HepG2 (cell line): ENCODE data around the gene NF2. TPM values are rescaled to one million over a fixed set of nuclear protein-coding genes. Genes with fewer than 3 reads are reported as not detected.

Experiments used
- ATAC-seq: fragments of 200-7000 bp; cut with Tn5 transposase; 3 replicates; pipeline ENCODE4 v1.9.1; 2020; ENCODE audit warnings: mild to moderate bottlenecking, moderate library complexity
- BruUV-seq: library from RNA; stranded (reverse); fragments of 400-500 nt; replicated peaks from 2 replicates; lab custom pipeline; 2021; lab: Mats Ljungman, UMichigan
- CTCF ChIA-PET: fragments of 300-600 bp; formaldehyde crosslinking; extraction: SDS; loops from one replicate; lab custom pipeline; 2021; ENCODE audit warnings: low total read pairs, inconsistent platforms, low intra/inter-chr PET ratio; lab: Yijun Ruan, JAX
- POLR2A ChIA-PET: fragments of 350-600 bp; sonication (Branson Sonifier 250); formaldehyde crosslinking; loops from one replicate; lab custom pipeline; 2020; ENCODE audit warnings: antibody characterized with exemption, inconsistent platforms; lab: Yijun Ruan, JAX
- DNase-seq: peaks from one replicate; pipeline ENCODE4 v3.0.0-alpha.2; 2015; ENCODE audit warnings: low spot score
- FAIRE-seq: peaks from 3 replicates; lab custom pipeline; 2011; peaks lifted over from hg19 to GRCh38; lab: Jason Lieb, UNC
- H2AFZ ChIP-seq: one replicate; pipeline ENCODE4 v1.6.1; 2011; ENCODE audit warnings: low read length, inconsistent platforms
- H3K27ac ChIP-seq: fragments of 300-600 bp; 3 replicates; pipeline ENCODE4 v1.8.0; 2011; ENCODE audit warnings: mixed run types, mild to moderate bottlenecking, mixed read lengths, low read length, inconsistent platforms; ENCODE audit not compliant: insufficient read depth; ENCODE audit errors: extremely low read length
- H3K27me3 ChIP-seq, 2 experiments: fragments of 200-600 bp in 1 of 2; 2 replicates in 1 of 2; 3 replicates in 1 of 2; pipeline versions ENCODE4 v1.6.0 to v1.8.0; 2011; ENCODE audit warnings: low read length in 2 of 2, mild to moderate bottlenecking in 2 of 2, moderate library complexity in 2 of 2, inconsistent platforms in 1 of 2; ENCODE audit not compliant: insufficient read depth in 2 of 2, control insufficient read depth in 1 of 2
- H3K36me3 ChIP-seq, 2 experiments: fragments of 200-600 bp in 1 of 2; replicated peaks in 1 of 2; 2 replicates in 1 of 2; 3 replicates in 1 of 2; pipeline versions ENCODE4 v1.5.1 to v1.8.0; 2011; ENCODE audit warnings: low read length in 2 of 2, inconsistent platforms in 1 of 2; ENCODE audit not compliant: insufficient read depth in 2 of 2, control insufficient read depth in 1 of 2
- H3K4me1 ChIP-seq: 2 replicates; pipeline ENCODE4 v1.5.1; 2012; ENCODE audit warnings: low read length, inconsistent platforms; ENCODE audit not compliant: insufficient read depth
- H3K4me2 ChIP-seq: 2 replicates; pipeline ENCODE4 v1.6.0; 2011; ENCODE audit warnings: low read depth, low read length, inconsistent platforms
- H3K4me3 ChIP-seq, 3 experiments: fragments of 200-600 bp in 1 of 3; sonication (generic), shearing (Covaris generic) in 1 of 3; replicated peaks in 1 of 3; 2 replicates each; pipeline ENCODE4 v1.5.1; 2011 to 2016; ENCODE audit warnings: low read length in 3 of 3, inconsistent platforms in 2 of 3, low read depth in 2 of 3, mild to moderate bottlenecking in 2 of 3, control low read depth in 1 of 3, mixed read lengths in 1 of 3; ENCODE audit not compliant: insufficient read depth in 1 of 3
- H3K79me2 ChIP-seq: one replicate; pipeline ENCODE4 v1.6.1; 2011; ENCODE audit warnings: low read length, inconsistent platforms; ENCODE audit not compliant: insufficient read depth
- H3K9ac ChIP-seq: 2 replicates; pipeline ENCODE4 v1.6.0; 2011; ENCODE audit warnings: mild to moderate bottlenecking, low read depth, low read length, inconsistent platforms; ENCODE audit not compliant: insufficient read depth
- H3K9me3 ChIP-seq: 2 replicates; pipeline ENCODE4 v1.5.1; 2012; ENCODE audit warnings: mild to moderate bottlenecking, low read length
- H4K20me1 ChIP-seq: 2 replicates; pipeline ENCODE4 v1.6.0; 2011; ENCODE audit warnings: inconsistent platforms, mild to moderate bottlenecking, low read length, moderate library complexity; ENCODE audit not compliant: insufficient read depth
- AHDC1 ChIP-seq: sonication (generic); formaldehyde crosslinking; IDR thresholded peaks from 2 replicates; pipeline ENCODE4 v1.5.1; 2020; ENCODE audit warnings: mild to moderate bottlenecking, missing genetic modification reagents, borderline replicate concordance
- ARID5B ChIP-seq: IDR thresholded peaks from 2 replicates; pipeline ENCODE4 v1.4.0; 2020; ENCODE audit warnings: mild to moderate bottlenecking, missing genetic modification reagents
- ARNT ChIP-seq: fragments of 450-650 bp; IDR thresholded peaks from 2 replicates; pipeline ENCODE4 v1.6.1; 2017
- ESRRA ChIP-seq: sonication (generic); formaldehyde crosslinking; IDR thresholded peaks from 2 replicates; pipeline ENCODE4 v1.5.1; 2020; ENCODE audit warnings: mild to moderate bottlenecking, low read depth, missing genetic modification reagents
- KMT2A ChIP-seq: sonication (generic); formaldehyde crosslinking; IDR thresholded peaks from 2 replicates; pipeline ENCODE4 v1.4.0; 2020; ENCODE audit warnings: missing genetic modification reagents
- SMARCC2 ChIP-seq: fragments of 450-650 bp; IDR thresholded peaks from 2 replicates; pipeline ENCODE4 v1.6.1; 2017; ENCODE audit warnings: antibody characterized with exemption, mild to moderate bottlenecking
- TMF1 ChIP-seq: sonication (generic); formaldehyde crosslinking; IDR thresholded peaks from 2 replicates; pipeline ENCODE4 v1.8.1; 2022; ENCODE audit warnings: low read depth, missing genetic modification reagents
- ZFP36 ChIP-seq: fragments of 150-350 bp; IDR thresholded peaks from 2 replicates; pipeline ENCODE4 v1.6.1; 2018; ENCODE audit warnings: borderline replicate concordance, low read length, low read depth; ENCODE audit not compliant: partially characterized antibody
- ZNF230 ChIP-seq: sonication (generic); formaldehyde crosslinking; IDR thresholded peaks from 2 replicates; pipeline ENCODE4 v1.4.0; 2020; ENCODE audit warnings: mild to moderate bottlenecking, missing genetic modification reagents
- ZNF232 ChIP-seq: sonication (generic); formaldehyde crosslinking; IDR thresholded peaks from 2 replicates; pipeline ENCODE4 v1.4.0; 2020; ENCODE audit warnings: missing genetic modification reagents, borderline replicate concordance
- ZNF264 ChIP-seq: sonication (generic); formaldehyde crosslinking; IDR thresholded peaks from 2 replicates; pipeline ENCODE4 v1.4.0; 2020; ENCODE audit warnings: missing genetic modification reagents
- WGBS: methylation state at CpG from one replicate; pipeline ENCODE4 v1.1.6; 2017; ENCODE audit warnings: low lambda C conversion rate; 5-methylcytosine and 5-hydroxymethylcytosine counted together
- in situ Hi-C: cut with HindIII; loops from 2 replicates; pipeline ENCODE4 v1.10.0; 2017; ENCODE audit warnings: low pct_unique_long_range_greater_than_20kb; ENCODE audit not compliant: extremely low pct_ligation_motif_present
- intact Hi-C: fragments of 100-400 bp; cut with micrococcal nuclease; formaldehyde crosslinking; loops from one replicate; pipeline ENCODE4 v1.10.0; 2022; ENCODE audit not compliant: unreplicated experiment
- polyA plus RNA-seq, 8 experiments: library from polyadenylated mRNA; depleted of rRNA in 3 of 8; stranded (reverse) in 7 of 8; unstranded in 1 of 8; fragments of >200 nt; fragmentation: Illumina TruSeq in 4 of 8; extraction: Trizol in 4 of 8; gene quantifications; 2 replicates each; pipeline versions ENCODE4 v1.2.1 to v1.2.3, GENCODE V29; 2011 to 2016; ENCODE audit warnings: low read depth in 4 of 8, missing spikeins in 1 of 8, mixed read lengths in 1 of 8; ENCODE audit not compliant: insufficient read depth in 1 of 8
- total RNA-seq, 5 experiments: library from RNA; depleted of rRNA; stranded (reverse); fragments of >200 nt; fragmentation: Illumina TruSeq; extraction: Trizol; gene quantifications; 2 replicates each; pipeline ENCODE4 v1.2.3, GENCODE V29; 2016; ENCODE audit warnings: low read depth in 1 of 5

Gene NF2
- total and polyA plus RNA-seq, 2 of the 13 experiments (the other 11 are each of a cell fraction or from before 2014, with no cell fraction given): 9.3 to 33.3 TPM

GRCh38 chr22:29690476-29690875 is 87.0 kb downstream of the NF2 start:
- H2AFZ ChIP-seq: no peak overlapping the region
- H3K9ac ChIP-seq: no peak overlapping the region
- intact Hi-C loops (no loop called here), in situ Hi-C loops (no loop called here)
- no peaks in the 10 kb centered on the region for H3K4me1 ChIP-seq
- no peak overlapping the region for H3K4me3 ChIP-seq
- H4K20me1 ChIP-seq: no peaks in the 10 kb centered on the region
- POLR2A ChIA-PET: no interaction called here
- FAIRE-seq: no peak
- H3K9me3 ChIP-seq: no peaks in the 10 kb centered on the region
- H3K27ac ChIP-seq: no peak overlapping the region
- no peak for DNase-seq
- BruUV-seq: no TSS peak
- peaks cover 6 to 13% of the 10 kb centered on the region in 2 experiments; a peak in 4 of 5 replicates for H3K36me3 ChIP-seq
- no peak for TF ChIP-seq ESRRA (CRISPR knock-in tag)
- no peak for TF ChIP-seq ZNF230 (CRISPR knock-in tag)
- no peak for TF ChIP-seq ARID5B (CRISPR knock-in tag)
- no peak for TF ChIP-seq ZNF232
- no peak for TF ChIP-seq ARNT
- TF ChIP-seq SMARCC2: no peak
- no peak for TF ChIP-seq ZNF264 (CRISPR knock-in tag)
- TF ChIP-seq TMF1: no peak
- no peak for TF ChIP-seq ZFP36
- TF ChIP-seq AHDC1 (CRISPR knock-in tag): no peak
- TF ChIP-seq KMT2A: no peak
- H3K27me3 ChIP-seq: no peaks in the 10 kb centered on the region
- H3K4me2 ChIP-seq: no peak overlapping the region
- no peak for ATAC-seq
- CTCF ChIA-PET: interaction anchor here (1.7 to 2.1 kb wide), 2 partner anchors 315 to 398 kb away, joined by 8 to 12 read pairs; no protein-coding TSS in a partner anchor
- 94% methylated on average over 8 of the region's 9 CpGs for WGBS
- H3K79me2 ChIP-seq: no peaks in the 10 kb centered on the region
